GM19035 (cell line): Measurements from ENCODE around the gene PRR7.
"Not testable (repeated sequence)": the region's sequence is repeated elsewhere in the genome, so short reads cannot be mapped to it uniquely, and the experiment has no call there.

Experiments
- ATAC-seq: cut with Tn5 transposase; IDR thresholded peaks from one replicate; pipeline ENCODE4 v1.9.1; 2021; ENCODE audit not compliant: unreplicated experiment

Gene PRR7

GRCh38 chr5:177479774-177480173, 33.2 kb downstream of the PRR7 start:
- no peak for ATAC-seq

GRCh38 chr5:177482359-177482795, 35.8 kb downstream of the PRR7 start:
- ATAC-seq, result no peak

- ATAC-seq, result no peak
Observed at GRCh38 chr5:177483042-177483441, 36.4 kb downstream of the PRR7 start.

- no peak for ATAC-seq
Observed at GRCh38 chr5:177483994-177484901, 37.6 kb downstream of the PRR7 start.

- no peak for ATAC-seq
Observed at GRCh38 chr5:177484902-177485549, 38.4 kb downstream of the PRR7 start.

GRCh38 chr5:177485753-177486152, 39.1 kb downstream of the PRR7 start:
- ATAC-seq, result not testable (repeated sequence)

- ATAC-seq, result no peak
Observed at GRCh38 chr5:177486256-177486655, 39.6 kb downstream of the PRR7 start.

GRCh38 chr5:177487144-177487543, 40.5 kb downstream of the PRR7 start:
- ATAC-seq, result no peak

GRCh38 chr5:177487975-177488374, 41.4 kb downstream of the PRR7 start:
- ATAC-seq, result no peak

GRCh38 chr5:177489119-177489716, 42.6 kb downstream of the PRR7 start:
- ATAC-seq, result no peak

- ATAC-seq, result no peak
Observed at GRCh38 chr5:177490311-177490991, 43.8 kb downstream of the PRR7 start.

- no peak for ATAC-seq
Observed at GRCh38 chr5:177490992-177491391, 44.4 kb downstream of the PRR7 start.

GRCh38 chr5:177491429-177491945, 44.9 kb downstream of the PRR7 start:
- ATAC-seq, result no peak

GRCh38 chr5:177491983-177492746, 45.6 kb downstream of the PRR7 start:
- no peak for ATAC-seq

GRCh38 chr5:177492841-177493240, 46.2 kb downstream of the PRR7 start:
- ATAC-seq, result no peak

- no peak for ATAC-seq
Observed at GRCh38 chr5:177493795-177494345, 47.3 kb downstream of the PRR7 start.

GRCh38 chr5:177494346-177495195, 48.0 kb downstream of the PRR7 start:
- ATAC-seq, result no peak

GRCh38 chr5:177495243-177496060, 48.8 kb downstream of the PRR7 start:
- ATAC-seq, result no peak
